Astrocyte (in vitro differentiated cells and primary cell): ENCODE measurements around the gene CHL1.

Experiments used
- CTCF ChIP-seq: IDR thresholded peaks from 2 replicates; pipeline ENCODE4 v1.5.1; 2011; ENCODE audit warnings: low read depth, mild to moderate bottlenecking, inconsistent platforms, low read length, moderate library complexity; ENCODE audit not compliant: insufficient read depth
- EZH2 ChIP-seq: IDR thresholded peaks from 2 replicates; pipeline ENCODE4 v1.6.1; 2012; ENCODE audit warnings: mild to moderate bottlenecking, low read length, inconsistent platforms; ENCODE audit not compliant: insufficient read depth

GRCh38 chr3:228442-229182, 32.0 kb downstream of the CHL1 start:
- no peak for TF ChIP-seq CTCF
- TF ChIP-seq EZH2: no peak
